Stimulated activated CD8-positive, alpha-beta memory T cell treated with anti-CD3 and anti-CD28 coated beads, Interleukin-2, amount 100 ng/mL, for 1 hour (primary cell): Measurements from ENCODE around the gene SPINT1.

ENCODE experiments used
- DNase-seq, 2 donors: peaks; one replicate each; pipeline ENCODE4 v3.0.0-alpha.2; 2020; ENCODE audit warnings: low read depth in 2 of 2

Gene SPINT1

GRCh38 chr15:40892447-40893012, 48.7 kb downstream of the SPINT1 start:
- no peak for DNase-seq

- no peak for DNase-seq
Observed at GRCh38 chr15:40893019-40893670, 49.3 kb downstream of the SPINT1 start.

- peak; percentile 97 to 99 for DNase-seq
Observed at GRCh38 chr15:40893733-40894680, 50.2 kb downstream of the SPINT1 start, which contains the start of gene VPS18. Gene VPS18, plus strand, starts transcription at chr15:40894450. Its CDS starts 319 bp downstream, at chr15:40894769.

GRCh38 chr15:40894681-40895448, 51.0 kb downstream of the SPINT1 start:
- DNase-seq: no peak

- no peak for DNase-seq
Observed at GRCh38 chr15:40899536-40900207, 55.8 kb downstream of the SPINT1 start.

GRCh38 chr15:40900256-40901052, 56.6 kb downstream of the SPINT1 start:
- no peak for DNase-seq

GRCh38 chr15:40901053-40901443, 57.2 kb downstream of the SPINT1 start:
- no peak for DNase-seq

- DNase-seq: no peak
Observed at GRCh38 chr15:40902605-40903561, 59.0 kb downstream of the SPINT1 start.

- DNase-seq: no peak
Observed at GRCh38 chr15:40904552-40905201, 60.8 kb downstream of the SPINT1 start.

- DNase-seq: peak; percentile 53 to 62
Observed at GRCh38 chr15:40906091-40906990, 62.5 kb downstream of the SPINT1 start.

- DNase-seq: no peak
Observed at GRCh38 chr15:40906991-40907802, 63.3 kb downstream of the SPINT1 start.
